GM18526 (cell line): ENCODE results near the gene PDCD2L.

Source experiments
- POLR2A ChIP-seq: IDR thresholded peaks from 3 replicates; pipeline ENCODE4 v1.6.1; 2011; ENCODE audit not compliant: insufficient read length; ENCODE audit errors: extremely low read depth

PDCD2L gene

DNA sequence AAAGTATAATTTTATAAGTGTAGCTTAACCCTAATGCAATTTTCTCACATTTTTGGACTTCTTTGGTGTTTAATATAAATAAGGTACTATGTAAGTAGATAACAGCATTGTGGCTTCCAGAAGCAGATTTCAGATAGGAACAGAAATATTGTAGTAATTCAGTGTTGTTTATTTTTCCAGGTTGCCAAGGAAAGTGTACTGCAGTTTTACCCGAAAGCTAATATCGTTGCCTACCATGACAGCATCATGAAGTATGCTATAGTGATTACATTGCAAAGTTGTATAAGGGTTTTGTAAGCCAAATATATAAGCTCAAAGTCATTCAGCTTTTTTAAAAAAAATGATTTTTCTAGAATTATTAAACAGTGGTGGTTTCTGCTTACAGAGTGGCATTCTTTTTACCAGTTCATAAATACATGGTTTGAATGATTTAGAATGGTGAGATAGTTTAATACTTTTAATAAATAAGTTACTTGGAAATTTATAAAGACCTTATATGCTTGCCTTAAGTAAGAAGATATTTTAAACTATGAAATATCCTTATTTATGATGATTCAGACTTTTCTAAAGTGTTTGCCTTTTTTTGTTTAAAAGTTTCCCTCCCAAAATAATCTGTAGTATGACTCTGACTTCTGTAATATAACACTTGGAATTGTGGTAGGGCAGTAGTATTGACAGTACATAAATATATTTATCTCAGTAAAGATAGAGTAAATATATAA lies 27.6 kb downstream of the PDCD2L start:
- no peak for TF ChIP-seq POLR2A

- TF ChIP-seq POLR2A: no peak
Measured at GRCh38 chr19:34432797-34433196, 28.6 kb downstream of the PDCD2L start.

DNA sequence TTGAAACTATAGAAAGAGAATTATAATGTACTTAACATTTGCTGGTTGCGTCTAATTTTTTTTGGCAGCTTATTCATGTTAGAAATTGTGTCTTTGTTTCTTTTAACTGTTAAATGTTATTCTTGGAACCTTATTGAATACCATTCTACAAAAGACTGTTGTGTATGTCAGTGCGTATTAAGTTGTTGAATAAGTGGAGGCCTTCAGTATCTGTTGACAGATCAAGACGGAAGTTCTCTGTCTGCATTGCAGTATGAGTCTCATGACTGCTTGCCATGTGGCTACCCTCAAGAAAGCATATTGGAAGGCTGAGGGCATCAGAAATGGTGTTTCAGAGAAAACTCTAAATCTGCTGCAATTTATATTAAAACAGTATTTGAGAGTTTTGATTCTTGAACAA lies 32.5 kb downstream of the PDCD2L start:
- no peak for TF ChIP-seq POLR2A

- no peak for TF ChIP-seq POLR2A
Measured at GRCh38 chr19:34448191-34448590, 44.0 kb downstream of the PDCD2L start.

GRCh38 chr19:34452723-34453122 lies 48.5 kb downstream of the PDCD2L start:
- TF ChIP-seq POLR2A: no peak

GRCh38 chr19:34454091-34454490 lies 49.9 kb downstream of the PDCD2L start:
- no peak for TF ChIP-seq POLR2A

- TF ChIP-seq POLR2A: no peak
Measured at GRCh38 chr19:34454685-34455084, 50.5 kb downstream of the PDCD2L start.

- no peak for TF ChIP-seq POLR2A
Measured at GRCh38 chr19:34457446-34457845, 53.2 kb downstream of the PDCD2L start.

DNA sequence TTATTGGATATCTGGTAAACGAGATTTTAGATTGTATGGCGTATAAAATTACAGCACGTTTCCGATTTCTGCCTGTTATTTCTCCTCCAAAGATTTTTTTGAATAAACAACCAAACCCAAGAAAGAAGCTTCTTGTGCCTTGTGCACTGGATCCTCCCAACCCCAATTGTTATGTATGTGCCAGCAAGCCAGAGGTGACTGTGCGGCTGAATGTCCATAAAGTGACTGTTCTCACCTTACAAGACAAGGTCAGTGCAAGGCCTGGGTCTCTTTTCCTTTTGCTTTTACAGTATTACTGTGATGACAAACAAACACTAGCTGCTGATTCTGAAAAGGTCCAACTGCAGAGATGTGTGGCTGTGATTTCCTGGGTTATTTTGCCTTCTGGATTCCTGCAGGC lies 54.5 kb downstream of the PDCD2L start:
- no peak for TF ChIP-seq POLR2A

- no peak for TF ChIP-seq POLR2A
Measured at GRCh38 chr19:34459614-34460013, 55.4 kb downstream of the PDCD2L start.

DNA sequence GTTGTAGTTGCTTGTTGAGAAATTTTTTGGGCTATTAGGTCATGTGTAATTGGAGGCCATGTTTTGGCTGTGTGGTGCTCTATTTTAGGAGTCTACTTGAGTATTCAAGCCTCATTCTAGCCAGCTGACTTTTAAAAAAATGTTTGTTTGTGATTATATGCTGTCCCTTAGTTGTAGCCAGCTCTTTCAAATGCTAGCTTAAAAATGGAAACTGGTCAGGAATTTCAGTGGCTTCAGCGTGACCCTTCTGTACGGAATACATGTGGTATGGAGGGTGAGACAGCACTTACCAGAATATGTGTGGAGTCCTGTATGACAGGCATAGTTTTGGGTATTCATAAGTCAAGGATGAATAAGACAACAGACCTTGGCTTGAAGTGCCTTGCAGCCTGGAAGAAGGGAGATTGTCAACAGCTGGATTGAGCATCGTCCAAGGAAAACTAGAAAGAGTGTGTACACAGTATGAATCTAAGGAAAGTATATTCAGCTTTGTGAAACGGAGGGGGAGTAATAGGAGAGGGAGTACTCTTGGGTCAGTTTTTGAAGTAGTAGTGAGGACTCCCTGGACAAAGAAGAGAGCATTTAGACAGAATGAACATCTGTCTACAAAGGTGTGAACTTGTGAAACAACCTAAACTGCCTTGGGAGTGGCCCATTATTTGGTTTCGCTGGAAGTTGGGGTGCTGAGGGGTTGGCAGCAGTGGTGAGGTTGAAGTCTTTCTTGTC lies 57.3 kb downstream of the PDCD2L start:
- TF ChIP-seq POLR2A: no peak

DNA sequence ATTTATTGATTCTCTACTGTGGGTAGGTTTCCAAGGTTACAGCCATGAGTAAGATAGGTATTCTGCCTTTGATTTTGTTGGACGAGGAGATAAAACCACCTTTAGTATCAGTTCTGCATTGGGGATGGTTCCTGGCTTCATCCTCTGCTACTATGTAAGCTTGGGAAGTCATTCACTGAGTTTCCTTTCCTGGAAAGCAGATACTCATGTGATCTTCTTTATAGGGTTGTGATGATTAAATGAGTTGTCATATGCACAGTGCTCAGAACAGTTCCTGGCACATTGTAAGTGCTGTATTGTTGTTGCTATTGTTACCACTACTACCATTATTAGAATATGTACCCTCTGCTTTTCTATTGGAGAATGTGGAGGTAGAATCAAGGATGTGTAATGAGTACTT lies 64.2 kb downstream of the PDCD2L start:
- no peak for TF ChIP-seq POLR2A

DNA sequence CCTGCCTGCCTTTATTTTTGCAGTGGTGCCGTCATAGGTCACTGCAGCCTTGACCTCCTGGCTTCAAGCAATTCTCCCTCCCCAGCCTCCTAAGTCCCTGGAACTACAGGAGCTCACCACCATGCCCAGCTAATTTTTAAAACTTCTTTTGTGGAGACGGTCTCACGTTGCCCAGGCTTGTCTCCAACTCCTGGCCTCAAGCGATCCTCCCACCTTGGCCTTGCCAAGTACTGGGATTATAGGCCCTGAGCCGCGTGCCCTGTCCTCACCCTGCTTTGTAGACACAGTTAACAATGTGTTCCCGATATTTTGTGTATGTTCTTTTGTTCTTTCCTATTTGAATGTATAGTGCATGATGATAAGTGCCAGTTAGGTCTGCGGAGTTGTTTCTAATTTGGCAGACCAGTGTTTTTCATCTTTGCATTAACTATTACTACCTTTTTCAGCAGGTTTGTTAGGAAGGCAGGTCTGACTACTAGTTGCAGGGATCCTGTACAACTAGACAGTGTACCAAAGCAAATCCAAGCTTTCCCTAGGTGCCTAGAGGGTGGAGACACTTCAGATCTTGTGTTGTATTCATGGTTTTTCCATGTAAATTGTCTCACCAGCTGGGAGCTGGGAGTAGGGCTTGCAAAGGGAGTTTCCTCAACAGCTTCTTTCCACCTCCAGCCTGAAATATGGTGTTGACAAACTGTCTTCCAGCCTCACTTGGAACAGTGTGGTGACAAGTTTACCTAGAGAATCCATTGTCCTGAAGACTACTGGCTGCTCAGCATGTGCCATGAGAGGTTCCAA lies 67.9 kb downstream of the PDCD2L start:
- TF ChIP-seq POLR2A: no peak

DNA sequence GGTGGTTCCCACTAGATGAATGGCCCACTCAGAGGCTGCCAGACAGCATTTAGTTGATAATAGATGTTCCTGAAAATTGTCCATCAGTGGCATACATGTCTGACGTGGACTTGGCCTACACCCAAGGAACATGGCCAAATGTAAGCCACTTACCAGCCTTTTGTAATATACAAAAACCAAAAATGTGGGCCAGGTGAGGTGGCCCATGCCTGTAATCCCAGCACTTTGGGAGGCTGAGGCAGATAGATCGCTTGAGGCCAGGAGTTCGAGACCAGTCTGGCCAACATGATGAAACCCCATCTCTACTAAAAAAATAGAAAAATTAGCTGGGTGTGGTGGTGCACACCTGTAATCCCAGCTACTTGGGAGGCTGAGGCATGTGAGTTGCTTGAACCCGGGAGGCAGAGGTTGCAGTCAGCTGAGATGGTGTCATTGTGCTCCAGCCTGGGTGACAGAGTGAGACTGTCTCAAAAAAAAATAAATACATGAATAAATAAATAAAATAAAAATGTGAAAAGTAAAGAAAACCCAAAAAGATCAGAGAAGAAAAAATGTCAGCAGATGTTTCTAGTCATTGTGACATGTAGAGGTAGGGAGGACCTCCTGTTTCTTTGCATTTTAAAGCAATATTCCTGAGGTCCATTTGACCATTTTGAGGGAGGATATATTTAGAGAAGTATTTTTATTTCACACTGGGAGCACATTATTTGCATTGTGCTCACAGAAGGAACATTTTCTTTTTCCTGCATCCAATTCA lies 70.2 kb downstream of the PDCD2L start:
- no peak for TF ChIP-seq POLR2A
